NCI-H2196 treated with DMSO at 0.1 percent for 48 hours (cell line): ENCODE data around the gene DNAAF5.
A peak's percentile ranks its signal among the peaks of the same experiment; 100 is the strongest.

Experiments used
- DNase-seq: peaks from one replicate; lab custom pipeline; 2025; ENCODE audit not compliant: unreplicated experiment; lab: John Stamatoyannopoulos, UW

DNAAF5 gene

GRCh38 chr7:706721-707120, 19.8 kb upstream of the DNAAF5 start:
- DNase-seq = no peak

- no peak for DNase-seq
Observed at GRCh38 chr7:707296-708000, 19.1 kb upstream of the DNAAF5 start.

GRCh38 chr7:710161-710560, 16.3 kb upstream of the DNAAF5 start:
- DNase-seq = no peak

DNA sequence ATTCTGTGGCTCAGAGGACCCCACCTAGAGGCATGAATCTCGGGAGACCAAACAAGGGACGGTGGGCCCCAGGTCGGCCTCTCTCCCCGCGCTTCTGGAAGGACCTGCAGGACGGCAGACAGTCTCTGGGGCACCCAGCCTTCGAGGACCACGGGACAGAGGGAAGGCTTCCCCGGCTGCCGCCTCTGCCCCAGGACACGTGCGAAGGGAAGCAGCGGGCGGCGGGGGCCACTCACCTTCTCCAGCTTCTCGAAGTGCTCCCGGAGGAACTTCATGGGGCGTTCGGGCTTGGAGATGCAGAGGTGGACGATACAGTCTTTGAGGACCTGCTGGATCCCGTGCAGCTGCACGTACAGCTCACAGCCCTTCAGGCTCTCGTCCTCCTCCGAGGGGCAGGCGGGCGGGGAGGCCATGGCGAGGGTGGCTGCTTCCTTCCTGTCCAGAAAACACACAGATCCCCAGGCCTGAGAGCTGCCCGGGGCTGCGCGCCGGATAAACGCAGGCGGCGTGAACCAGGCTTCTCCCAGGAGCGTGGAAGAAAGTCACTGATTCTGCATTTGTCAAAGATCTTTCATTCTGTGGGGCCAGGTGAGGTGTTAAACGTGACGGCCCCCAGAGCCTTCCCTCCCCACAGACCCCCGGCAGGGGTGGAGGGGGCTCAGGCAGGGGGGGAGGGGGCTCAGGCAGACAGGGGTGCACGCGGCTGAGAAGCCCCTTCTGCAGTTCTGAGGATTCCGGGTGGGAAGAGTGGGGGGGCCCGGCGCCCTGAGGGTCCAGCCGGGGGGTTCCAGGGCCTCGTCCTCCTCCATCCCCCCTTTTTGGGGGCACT, 15.2 kb upstream of the DNAAF5 start:
- DNase-seq = no peak

GRCh38 chr7:711922-712380, 14.5 kb upstream of the DNAAF5 start:
- no peak for DNase-seq

DNA sequence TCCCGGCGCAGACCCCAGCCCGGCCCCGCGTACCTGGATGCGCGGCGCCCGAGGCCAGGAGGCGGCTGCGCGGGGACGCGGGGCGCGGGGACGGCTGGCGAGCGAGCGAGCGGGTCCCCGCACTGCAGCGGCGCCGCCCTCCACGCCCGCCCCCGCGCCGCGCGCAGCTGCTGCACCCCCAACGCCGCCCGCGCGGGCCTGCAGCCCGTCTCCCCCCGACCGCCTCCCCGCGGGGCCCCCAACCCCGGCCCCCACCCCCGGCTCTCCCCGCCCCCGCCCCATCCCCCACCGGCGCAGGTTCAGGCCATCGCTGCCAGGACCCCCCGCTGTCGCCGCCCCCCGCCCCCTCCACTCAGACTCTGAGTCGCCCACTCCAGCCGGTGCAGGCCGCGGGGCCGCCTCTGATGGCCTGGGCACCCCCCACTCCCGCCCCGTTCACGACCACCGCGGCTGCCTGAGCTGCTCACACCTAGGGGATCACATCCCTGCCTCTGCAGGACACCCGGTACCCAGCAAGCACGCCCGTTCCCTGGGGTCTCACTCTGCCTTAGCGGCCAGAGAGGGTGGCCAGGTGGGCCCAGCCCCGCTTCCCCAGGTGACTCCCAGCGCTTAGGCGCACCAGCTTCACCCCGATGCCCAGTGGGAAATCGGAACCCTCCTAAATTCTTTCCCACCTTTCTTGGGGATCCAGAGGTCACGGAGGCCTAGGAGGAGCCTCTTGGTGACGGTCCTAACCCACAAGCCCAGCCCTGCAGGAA, 13.9 kb upstream of the DNAAF5 start:
- DNase-seq = no peak

GRCh38 chr7:713139-713457, 13.4 kb upstream of the DNAAF5 start:
- no peak for DNase-seq

DNA sequence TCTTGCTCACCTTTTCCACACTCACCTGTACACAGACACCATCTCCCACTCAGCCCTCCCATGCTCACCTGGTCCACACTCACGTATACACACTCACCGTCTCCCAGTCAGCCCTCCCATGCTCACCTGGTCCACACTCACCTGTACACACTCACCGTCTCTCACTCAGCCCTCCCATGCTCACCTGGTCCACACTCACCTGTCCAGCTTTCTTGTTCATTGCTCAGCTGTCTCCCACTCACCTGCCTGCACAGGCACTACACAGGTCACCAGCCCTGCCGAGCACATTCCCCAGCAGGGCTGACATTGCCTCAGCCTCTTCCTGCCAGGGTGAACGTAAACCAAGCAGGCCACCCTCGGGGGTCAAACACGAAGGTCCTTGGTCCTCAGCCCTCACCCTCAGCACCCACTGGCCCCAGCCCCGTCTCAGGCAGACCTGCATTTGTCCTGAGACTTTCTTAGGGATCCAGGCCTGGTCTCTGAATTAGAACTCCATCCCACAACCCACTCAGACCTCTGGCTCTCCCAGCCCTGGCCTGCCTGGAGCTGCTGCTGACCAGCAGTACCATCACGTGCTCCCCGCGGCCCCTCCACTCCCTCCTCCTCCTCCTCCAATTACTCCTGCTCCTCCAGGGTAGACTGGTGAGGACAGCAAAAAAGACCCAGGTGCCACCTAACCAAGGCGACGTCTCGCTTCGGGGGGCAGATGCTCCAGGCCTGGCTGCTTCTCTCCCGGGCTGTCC, 12.8 kb upstream of the DNAAF5 start:
- DNase-seq = no peak

- DNase-seq = no peak
Observed at GRCh38 chr7:714251-714671, 12.2 kb upstream of the DNAAF5 start.

DNA sequence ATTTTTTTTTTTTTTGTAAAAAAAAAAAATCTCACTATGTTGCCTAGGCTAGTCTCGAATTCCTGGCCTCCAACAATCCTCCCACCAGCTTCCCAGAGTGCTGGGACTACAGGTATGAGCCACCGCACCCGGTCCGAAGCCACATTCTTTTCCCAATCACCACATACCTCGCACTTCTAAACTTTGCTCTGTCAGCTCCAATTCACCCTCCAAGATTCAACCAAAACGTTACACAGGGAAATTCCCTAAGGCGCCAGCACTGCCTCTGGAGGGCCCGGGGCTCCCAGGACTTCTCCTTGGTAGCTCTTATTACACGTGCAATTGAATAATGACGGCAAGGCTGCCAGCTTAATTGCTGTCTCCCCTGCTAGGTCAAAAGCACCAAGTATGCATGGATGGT, 10.3 kb upstream of the DNAAF5 start:
- no peak for DNase-seq

GRCh38 chr7:716636-717035, 9.9 kb upstream of the DNAAF5 start:
- no peak for DNase-seq

DNA sequence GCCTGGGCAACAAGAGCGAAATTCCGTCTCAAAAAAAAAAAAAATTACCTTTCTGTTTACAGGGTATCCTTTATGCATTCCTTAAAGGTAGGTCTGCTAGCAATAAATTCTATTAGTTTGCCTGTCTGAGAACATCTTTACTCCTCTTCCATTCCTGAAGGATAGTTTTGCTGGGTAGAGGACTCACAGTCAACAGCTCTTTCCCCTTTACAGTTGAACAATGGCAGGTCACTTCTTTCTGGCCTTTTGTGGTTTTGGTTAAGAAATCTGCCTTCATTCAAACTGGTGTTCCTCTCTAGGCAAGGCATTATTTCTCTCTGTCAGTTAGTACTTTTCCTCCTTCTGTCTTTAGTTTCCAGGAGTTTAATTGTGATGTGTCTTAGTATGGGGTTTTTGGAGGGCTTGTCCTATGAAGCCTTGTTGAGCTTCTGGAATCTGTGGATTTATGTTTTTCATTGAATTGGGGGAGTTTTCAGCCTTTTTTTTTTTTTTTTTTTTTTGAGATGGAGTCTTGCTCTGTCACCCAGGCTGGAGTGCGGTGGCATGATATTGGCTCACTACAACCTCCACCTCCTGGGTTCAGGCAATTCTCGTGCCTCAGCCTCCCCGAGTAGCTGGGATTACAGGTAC, 4.8 kb upstream of the DNAAF5 start:
- no peak for DNase-seq

GRCh38 chr7:723541-723940, 3.0 kb upstream of the DNAAF5 start:
- no peak for DNase-seq

- DNase-seq = no peak
Observed at GRCh38 chr7:724298-724697, 2.2 kb upstream of the DNAAF5 start.

- DNase-seq = no peak
Observed at GRCh38 chr7:725223-726005, 1.1 kb upstream of the DNAAF5 start.

GRCh38 chr7:726854-727103, 280 bp downstream of the DNAAF5 start:
- DNase-seq = no peak

GRCh38 chr7:727104-727805, 756 bp downstream of the DNAAF5 start, which contains the start of gene PRKAR1B:
Gene PRKAR1B (minus strand): TSS chr7:727281. CDS start chr7:711505, 15,776 bp downstream.
- peak; percentile 9 for DNase-seq

GRCh38 chr7:727806-728460, 1.4 kb downstream of the DNAAF5 start:
- no peak for DNase-seq

- DNase-seq = no peak
Observed at GRCh38 chr7:728602-729001, 2.1 kb downstream of the DNAAF5 start.
